ENCODE data around the gene EPHB4.
"Not testable (repeated sequence)": the region's sequence is repeated elsewhere in the genome, so short reads cannot be mapped to it uniquely, and the experiment has no call there.

- TF ChIP-seq, protein P1, sequence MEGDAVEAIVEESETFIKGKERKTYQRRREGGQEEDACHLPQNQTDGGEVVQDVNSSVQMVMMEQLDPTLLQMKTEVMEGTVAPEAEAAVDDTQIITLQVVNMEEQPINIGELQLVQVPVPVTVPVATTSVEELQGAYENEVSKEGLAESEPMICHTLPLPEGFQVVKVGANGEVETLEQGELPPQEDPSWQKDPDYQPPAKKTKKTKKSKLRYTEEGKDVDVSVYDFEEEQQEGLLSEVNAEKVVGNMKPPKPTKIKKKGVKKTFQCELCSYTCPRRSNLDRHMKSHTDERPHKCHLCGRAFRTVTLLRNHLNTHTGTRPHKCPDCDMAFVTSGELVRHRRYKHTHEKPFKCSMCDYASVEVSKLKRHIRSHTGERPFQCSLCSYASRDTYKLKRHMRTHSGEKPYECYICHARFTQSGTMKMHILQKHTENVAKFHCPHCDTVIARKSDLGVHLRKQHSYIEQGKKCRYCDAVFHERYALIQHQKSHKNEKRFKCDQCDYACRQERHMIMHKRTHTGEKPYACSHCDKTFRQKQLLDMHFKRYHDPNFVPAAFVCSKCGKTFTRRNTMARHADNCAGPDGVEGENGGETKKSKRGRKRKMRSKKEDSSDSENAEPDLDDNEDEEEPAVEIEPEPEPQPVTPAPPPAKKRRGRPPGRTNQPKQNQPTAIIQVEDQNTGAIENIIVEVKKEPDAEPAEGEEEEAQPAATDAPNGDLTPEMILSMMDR (IDR thresholded peaks at IDR 0.05), result not testable (repeated sequence)
- TF ChIP-seq TCF7L2, POLR2AphosphoS5 (IDR thresholded peaks at IDR 0.05; ENCODE audit: low read depth, low read length): not testable (repeated sequence)
These were observed 10.8 kb downstream of the EPHB4 start for GRCh38 chr7:100816515-100816914.

Measured in Panc1 (cell line).